Epidermal melanocyte (primary cell): Measurements from ENCODE around the gene LAMC3.
"Not testable (repeated sequence)": the region's sequence is repeated elsewhere in the genome, so short reads cannot be mapped to it uniquely, and the experiment has no call there.

Experiments
- DNase-seq: peaks from one replicate; pipeline ENCODE4 v3.0.0; 2011; ENCODE audit warnings: low spot score; ENCODE audit not compliant: insufficient read length

Gene LAMC3

DNA sequence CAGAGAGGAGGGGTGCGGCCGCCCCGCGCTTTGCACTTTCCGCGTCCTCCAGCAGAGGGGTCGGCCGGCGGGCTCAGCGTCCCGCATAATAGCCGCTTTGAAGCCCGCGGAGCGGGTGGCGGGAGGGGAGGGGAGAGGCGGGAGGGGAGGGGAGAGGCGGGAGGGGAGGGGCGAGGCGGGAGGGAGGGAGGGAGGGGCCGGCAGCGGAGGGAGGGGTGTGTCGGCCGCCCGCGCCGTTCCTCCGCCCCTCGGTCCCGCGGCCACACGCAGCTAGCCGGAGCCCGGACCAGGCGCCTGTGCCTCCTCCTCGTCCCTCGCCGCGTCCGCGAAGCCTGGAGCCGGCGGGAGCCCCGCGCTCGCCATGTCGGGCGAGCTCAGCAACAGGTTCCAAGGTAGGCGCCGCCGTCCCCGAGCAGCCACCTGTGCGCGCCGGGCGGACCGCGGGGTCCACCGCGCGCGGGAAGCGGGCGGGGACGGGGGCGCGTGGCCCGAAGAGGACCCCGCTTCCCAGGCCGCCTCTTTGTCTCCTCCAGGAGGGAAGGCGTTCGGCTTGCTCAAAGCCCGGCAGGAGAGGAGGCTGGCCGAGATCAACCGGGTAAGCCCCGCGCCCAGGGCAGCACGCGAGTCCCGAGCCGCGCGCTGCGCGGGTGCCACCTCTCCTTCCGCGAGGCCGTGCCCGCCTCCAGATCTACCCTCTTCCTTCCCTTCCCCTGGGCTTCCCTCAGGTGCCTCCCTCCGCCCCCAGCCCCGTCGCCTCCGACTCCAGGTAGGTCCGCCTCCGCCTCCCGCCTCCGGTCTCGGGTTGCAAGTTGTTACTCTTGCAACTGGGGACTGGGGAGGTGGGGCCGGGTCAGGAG is 87.5 kb downstream of the LAMC3 start, which contains the start of gene AIF1L:
Gene AIF1L (plus strand): TSS at position 263 of the 857 bp plus-strand sequence. CDS start 99 bp downstream, at position 362.
- DNase-seq = peak; percentile 89

GRCh38 chr9:131097126-131097947 is 88.4 kb downstream of the LAMC3 start:
- DNase-seq = no peak

- no peak for DNase-seq
These were observed 88.9 kb downstream of the LAMC3 start for GRCh38 chr9:131097948-131098278.

DNA sequence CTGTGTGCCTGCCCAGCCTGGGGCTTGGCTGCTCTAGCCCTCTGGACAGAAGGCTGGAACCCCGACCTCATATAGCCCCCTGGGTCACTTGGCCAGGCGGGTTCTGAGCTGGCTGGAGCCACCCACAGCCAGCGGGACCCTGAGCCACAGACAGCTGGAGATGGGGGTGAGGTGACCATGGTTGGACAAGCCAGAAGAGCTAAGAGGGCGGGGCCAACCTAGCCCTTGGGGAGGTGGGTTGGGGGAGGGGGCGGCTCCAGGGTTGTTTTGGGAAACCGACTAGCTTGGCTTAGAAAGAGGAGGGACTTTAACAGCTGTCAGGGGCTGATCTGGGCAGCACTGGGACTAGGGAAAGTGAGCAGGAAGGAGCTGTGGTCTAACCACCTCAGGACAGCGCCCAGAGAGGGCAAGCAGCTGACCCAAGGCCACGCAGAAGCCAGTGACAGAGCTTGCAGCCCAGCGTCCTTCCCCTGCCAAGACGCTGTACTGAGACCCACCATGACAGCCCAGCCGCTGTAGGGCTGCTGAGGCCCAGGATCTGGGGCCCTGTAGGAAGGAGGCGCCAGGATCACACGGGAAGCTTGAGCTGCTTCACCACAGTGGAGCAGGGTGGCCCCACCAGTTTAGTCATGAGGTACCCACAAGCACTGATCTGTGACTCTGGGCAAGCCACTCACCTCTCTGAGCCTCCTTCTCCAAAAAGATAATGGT is 89.6 kb downstream of the LAMC3 start:
- no peak for DNase-seq

GRCh38 chr9:131099102-131099606 is 90.2 kb downstream of the LAMC3 start:
- no peak for DNase-seq

DNA sequence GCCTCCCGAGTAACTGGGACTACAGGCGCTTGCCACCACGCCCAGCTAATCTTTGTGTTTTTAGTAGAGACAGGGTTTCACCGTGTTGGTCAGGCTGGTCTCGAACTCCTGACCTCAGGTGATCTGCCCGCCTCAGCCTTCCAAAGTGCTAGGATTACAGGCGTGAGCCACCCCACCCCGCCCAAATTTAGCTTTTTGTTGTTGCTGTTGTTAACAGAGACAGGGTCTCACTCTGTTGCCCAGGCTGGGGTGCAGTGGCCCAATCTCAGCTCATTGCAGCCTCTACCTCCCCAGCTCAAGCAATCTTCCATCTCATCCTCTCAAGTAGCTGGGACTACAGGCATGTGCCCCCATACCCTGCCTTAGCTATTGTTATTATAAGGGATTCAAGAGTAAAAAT is 90.9 kb downstream of the LAMC3 start:
- DNase-seq = not testable (repeated sequence)

GRCh38 chr9:131100445-131100844 is 91.5 kb downstream of the LAMC3 start:
- DNase-seq = no peak

DNA sequence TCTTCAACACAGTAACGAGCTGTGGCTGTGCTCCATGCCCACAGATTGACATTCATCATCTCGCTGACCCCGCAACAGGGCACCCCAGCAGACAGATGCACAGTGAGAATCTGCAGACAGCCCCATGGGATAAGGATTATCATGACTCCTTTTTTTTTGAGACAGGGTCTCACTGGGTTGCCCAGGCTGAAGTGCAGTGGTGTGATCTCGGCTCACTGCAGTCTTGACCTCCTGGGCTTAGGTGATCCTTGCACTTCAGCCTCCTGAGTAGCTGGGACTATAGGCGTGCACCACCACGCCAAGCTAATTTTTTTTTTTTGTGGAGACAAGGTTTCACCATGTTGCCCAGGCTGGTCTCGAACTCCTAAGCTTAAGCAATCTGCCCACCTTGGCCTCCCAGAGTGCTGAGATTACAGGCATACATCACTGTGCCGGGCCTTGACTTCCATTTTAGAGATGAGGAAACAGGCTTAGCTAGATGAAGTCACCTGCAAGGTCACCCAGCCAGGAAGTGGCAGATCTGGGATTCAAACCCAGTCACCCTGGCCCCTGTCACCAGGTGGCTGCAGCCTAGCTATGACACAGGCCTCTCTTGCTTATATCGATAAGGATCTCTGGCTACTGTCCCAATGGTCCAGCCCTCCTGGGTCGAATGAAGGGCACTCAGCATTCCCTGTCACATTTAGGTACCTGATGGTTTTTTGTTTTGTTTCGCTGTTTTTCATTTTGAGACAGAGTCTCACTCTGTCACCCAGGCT is 92.4 kb downstream of the LAMC3 start:
- no peak for DNase-seq

GRCh38 chr9:131103024-131103423 is 94.0 kb downstream of the LAMC3 start:
- no peak for DNase-seq

DNA sequence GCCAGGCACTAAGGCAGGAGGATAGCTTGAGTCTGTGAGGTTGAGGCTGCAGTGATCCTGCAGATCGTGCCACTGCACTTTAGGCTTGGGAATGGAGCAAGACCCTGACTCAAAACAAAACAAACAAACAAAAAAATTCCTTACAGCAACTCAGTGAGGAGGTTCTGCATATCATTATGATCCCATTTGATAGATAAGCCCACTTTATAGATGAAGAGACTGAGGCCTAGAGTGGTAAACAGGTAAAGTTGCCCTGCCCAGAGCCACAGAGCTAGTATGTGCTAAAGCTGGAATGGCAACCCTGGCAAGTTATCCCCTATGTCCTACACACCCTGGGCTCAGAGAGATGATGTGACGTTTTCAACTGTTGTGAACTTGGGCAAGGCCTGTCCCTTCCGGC is 94.6 kb downstream of the LAMC3 start:
- no peak for DNase-seq

DNA sequence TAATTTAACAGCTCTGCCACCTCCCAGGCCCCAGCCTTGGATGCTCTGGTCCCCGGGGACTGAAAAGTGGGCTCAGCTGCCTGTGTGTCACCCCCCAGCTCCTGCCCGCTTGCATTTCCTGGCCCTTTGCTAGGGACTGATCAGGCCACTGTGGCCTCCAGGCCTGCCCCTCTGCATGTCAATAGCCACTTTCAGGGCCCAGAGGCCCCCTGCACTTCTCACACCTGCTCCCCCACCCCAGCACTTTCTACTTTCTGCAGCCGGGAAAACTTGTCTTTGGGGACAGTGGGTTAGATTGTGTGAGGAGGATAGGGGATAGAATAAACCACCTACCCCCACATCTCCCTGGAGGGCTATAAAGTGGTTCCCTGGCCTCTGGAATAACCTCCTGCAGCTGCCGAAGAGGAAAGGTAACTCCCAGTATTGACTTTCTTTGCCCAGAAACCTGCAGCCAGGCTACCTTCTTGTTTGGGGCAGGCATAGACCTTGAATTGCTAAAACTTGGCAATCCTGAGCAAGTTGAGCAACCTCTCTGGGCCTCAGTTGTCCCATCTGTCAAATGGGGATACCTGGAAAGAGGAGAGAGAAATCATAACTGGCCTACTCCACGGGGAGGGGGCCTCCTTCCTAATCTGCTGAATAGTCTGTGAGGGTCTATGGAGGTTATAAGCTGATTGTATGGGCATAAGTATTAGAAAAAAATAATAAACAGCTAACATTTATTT is 95.2 kb downstream of the LAMC3 start:
- DNase-seq = no peak

- no peak for DNase-seq
These were observed 97.0 kb downstream of the LAMC3 start for GRCh38 chr9:131105952-131106351.

- no peak for DNase-seq
These were observed 98.8 kb downstream of the LAMC3 start for GRCh38 chr9:131107760-131108159.

GRCh38 chr9:131111186-131111853 is 102.3 kb downstream of the LAMC3 start:
- DNase-seq = no peak

- DNase-seq = peak; percentile 80
These were observed 102.9 kb downstream of the LAMC3 start for GRCh38 chr9:131111854-131112311.

- no peak for DNase-seq
These were observed 103.6 kb downstream of the LAMC3 start for GRCh38 chr9:131112374-131113154.

GRCh38 chr9:131113655-131114054 is 104.7 kb downstream of the LAMC3 start:
- DNase-seq = no peak

DNA sequence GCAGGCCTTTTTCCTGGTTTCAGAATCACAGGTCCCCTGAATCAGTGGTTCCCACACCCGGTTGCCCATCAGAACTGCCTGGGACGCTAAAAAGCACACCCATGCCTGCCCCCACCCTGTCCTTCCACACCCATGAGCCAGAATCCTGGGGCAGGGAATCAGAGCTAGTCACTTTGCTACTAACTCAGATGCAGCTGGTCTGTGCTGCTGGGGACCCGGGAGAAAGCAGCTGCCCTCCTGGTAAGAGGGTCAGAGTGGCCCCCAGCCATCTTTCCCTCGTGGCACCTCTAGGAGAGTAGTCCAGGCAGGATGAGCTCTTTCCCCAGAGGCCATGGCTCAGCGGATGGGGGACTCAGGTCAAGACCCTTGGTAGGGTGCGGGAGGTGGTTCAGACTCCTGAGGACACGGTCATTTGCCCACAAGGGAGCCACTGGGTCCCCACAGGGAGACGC is 105.1 kb downstream of the LAMC3 start:
- DNase-seq = no peak

GRCh38 chr9:131115360-131115742 is 106.4 kb downstream of the LAMC3 start:
- DNase-seq = not testable (repeated sequence)
